Esophagus squamous epithelium (tissue), 4 donors: ENCODE data around the gene ARPC5.

ENCODE experiments used
- POLR2A ChIP-seq, 4 donors: fragments of 450-650 bp; IDR thresholded peaks; one replicate each; pipeline ENCODE4 v1.6.1; 2017; ENCODE audit warnings: antibody characterized with exemption in 4 of 4, mild to moderate bottlenecking in 4 of 4, moderate library complexity in 3 of 4
- TF ChIP-seq, protein P1 (sequence below), 6 experiments: fragments of 450-650 bp in 4 of 6; fragments of 200-600 bp in 2 of 6; sonication (generic) in 2 of 6; IDR thresholded peaks; one replicate each; pipeline ENCODE4 v1.5.1; 2016 to 2019; ENCODE audit warnings: antibody characterized with exemption in 6 of 6, mild to moderate bottlenecking in 4 of 6, moderate library complexity in 4 of 6

DNA sequence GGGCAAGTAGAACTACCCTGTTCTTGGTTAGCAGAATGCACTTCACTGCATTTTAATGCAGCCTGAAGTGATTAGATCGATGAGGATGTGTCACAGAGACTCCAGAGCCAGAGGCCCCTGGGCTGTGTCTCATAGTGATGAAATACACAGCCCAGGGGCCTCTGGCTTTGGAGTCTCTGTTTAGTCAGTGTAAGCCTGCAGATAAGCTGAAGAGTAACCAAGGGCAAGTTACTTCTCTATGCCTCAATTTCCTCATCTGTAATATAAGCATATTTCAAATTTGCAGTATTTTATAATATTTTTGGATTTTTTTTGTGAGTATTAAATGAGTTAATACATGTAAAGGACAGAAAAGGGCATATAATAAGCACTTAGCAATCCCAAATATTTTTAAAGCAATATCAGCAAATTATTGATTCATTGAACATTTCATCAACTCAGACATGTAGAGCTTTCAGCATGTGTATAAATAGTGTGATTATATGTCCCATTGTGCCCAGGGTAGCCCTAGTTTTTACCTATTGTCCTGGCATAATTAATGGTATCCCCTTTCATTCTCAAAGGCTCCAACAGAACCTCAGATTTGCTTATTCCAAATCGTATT is 41.1 kb upstream of the ARPC5 start:
- TF ChIP-seq, protein P1, sequence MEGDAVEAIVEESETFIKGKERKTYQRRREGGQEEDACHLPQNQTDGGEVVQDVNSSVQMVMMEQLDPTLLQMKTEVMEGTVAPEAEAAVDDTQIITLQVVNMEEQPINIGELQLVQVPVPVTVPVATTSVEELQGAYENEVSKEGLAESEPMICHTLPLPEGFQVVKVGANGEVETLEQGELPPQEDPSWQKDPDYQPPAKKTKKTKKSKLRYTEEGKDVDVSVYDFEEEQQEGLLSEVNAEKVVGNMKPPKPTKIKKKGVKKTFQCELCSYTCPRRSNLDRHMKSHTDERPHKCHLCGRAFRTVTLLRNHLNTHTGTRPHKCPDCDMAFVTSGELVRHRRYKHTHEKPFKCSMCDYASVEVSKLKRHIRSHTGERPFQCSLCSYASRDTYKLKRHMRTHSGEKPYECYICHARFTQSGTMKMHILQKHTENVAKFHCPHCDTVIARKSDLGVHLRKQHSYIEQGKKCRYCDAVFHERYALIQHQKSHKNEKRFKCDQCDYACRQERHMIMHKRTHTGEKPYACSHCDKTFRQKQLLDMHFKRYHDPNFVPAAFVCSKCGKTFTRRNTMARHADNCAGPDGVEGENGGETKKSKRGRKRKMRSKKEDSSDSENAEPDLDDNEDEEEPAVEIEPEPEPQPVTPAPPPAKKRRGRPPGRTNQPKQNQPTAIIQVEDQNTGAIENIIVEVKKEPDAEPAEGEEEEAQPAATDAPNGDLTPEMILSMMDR (IDR thresholded peaks at IDR 0.05): no peak
- no peak for TF ChIP-seq POLR2A (IDR thresholded peaks at IDR 0.05)
